Keratinocyte (primary cell): ENCODE data around the gene ATRNL1.

Experiments
- CTCF ChIP-seq, 3 experiments: IDR thresholded peaks in 1 of 3; conservative IDR thresholded peaks in 1 of 3; optimal IDR thresholded peaks in 1 of 3; 2 replicates in 2 of 3; 3 replicates in 1 of 3; pipeline versions ENCODE3 to v1.5.1; 2011; ENCODE audit warnings: low read length in 3 of 3, mild to moderate bottlenecking in 3 of 3, moderate library complexity in 2 of 3, control low read depth in 1 of 3, inconsistent platforms in 1 of 3; ENCODE audit not compliant: insufficient read depth in 2 of 3; ENCODE audit errors: extremely low read depth in 1 of 3
- EZH2 ChIP-seq: IDR thresholded peaks from one replicate; pipeline ENCODE4 v1.6.1; 2012; ENCODE audit warnings: inconsistent platforms, mild to moderate bottlenecking, low read length, moderate library complexity

- no peak for TF ChIP-seq CTCF (optimal IDR thresholded peaks at IDR 0.05 in 1 of 3, IDR thresholded peaks at IDR 0.05 in 1 of 3, conservative IDR thresholded peaks at IDR 0.05 in 1 of 3; ENCODE audit: extremely low read depth in 1 of 3, insufficient read depth in 2 of 3, low read length in 3 of 3)
- no peak for TF ChIP-seq EZH2
Measured at GRCh38 chr10:115935731-115936130, 842.6 kb downstream of the ATRNL1 start.
